HG02571 (cell line): ENCODE measurements around the gene MAIP1.
A peak's percentile ranks its signal among the peaks of the same experiment; 100 is the strongest.
"Not testable (repeated sequence)": the region's sequence is repeated elsewhere in the genome, so short reads cannot be mapped to it uniquely, and the experiment has no call there.

Experiments
- ATAC-seq: cut with Tn5 transposase; IDR thresholded peaks from one replicate; pipeline ENCODE4 v1.9.1; 2021; ENCODE audit warnings: mild to moderate bottlenecking, moderate library complexity; ENCODE audit not compliant: unreplicated experiment

The MAIP1 gene

GRCh38 chr2:199955339-199956061, at the start of gene MAIP1, which contains the start of gene TYW5:
Gene MAIP1, plus strand, starts transcription at chr2:199955582. Its CDS starts 217 bp downstream, at chr2:199955799.
Gene TYW5, minus strand, starts transcription at chr2:199955491. Its CDS starts 21 bp downstream, at chr2:199955470.
- ATAC-seq, result peak; percentile 81

- ATAC-seq, result no peak
Observed at GRCh38 chr2:199907008-199907714, 48.2 kb upstream of the MAIP1 start.

DNA sequence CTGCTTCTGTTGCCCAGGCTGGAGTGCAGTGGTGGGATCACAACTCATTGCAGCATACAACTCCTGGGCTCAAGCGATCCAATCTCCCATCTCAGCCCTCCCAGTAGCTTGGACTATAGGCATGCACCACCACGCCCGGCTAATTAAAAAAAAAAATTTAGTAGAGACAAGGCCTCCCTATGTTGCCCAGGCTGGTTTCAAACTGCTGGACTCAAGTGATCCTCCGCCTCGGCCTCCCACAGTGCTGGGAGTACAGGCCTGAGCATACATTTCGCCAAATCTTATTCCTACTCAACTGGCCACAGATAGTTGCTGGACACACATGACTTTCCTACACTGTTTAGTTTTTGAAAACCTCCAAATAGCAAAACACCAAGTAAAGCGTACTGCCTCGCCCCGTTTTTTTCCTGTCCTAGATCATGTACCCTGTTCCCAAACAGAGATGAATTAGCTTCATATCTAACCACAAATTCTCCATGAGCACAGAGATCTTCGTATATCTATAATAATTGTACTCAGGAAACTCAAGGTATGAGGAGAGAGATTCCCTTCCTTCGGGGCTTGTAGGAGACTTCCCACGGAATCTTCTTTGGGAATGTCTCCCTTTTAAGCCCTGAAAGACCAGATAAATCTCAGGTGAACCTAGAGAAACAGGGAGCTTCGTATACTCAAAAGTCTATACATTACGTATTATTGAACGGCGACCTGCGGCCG, 44.9 kb upstream of the MAIP1 start:
- ATAC-seq, result no peak

DNA sequence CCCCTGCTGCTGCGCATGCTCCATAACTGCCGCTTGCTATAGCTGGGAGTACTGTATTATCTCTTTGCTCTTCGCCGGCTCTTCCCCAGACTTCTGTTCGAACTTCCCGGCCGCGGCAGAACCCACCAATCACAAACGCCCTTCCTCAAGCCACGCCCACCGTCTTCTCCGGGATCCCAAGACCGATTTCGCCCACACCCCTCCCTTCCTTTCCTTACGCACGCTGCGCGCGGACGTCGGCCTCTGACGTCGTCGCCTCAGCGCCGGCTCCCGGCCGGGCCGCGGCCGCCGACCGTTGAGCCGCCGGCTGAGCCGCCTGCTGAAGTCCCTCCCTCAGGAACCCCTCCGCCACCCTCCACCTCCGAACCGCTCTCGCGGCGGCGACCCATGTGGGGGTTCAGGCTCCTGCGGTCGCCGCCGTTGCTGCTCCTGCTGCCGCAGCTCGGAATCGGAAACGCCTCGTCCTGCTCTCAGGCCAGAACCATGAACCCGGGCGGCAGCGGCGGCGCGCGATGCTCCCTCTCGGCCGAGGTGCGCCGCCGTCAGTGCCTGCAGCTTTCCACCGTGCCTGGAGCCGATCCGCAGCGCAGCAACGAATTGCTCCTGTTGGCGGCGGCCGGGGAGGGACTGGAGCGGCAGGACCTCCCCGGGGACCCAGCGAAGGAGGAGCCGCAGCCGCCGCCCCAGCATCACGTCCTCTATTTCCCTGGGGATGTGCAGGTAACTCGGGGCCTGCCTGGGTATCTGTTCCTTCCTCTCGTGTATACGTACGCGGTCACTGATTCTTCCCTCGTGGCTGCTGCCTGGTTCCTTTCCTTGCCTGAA, 44.1 kb upstream of the MAIP1 start, which contains the start of gene C2orf69:
Gene C2orf69 (plus strand): TSS at position 242 of the 825 bp plus-strand sequence. CDS start 146 bp downstream, at position 388.
- peak; percentile 91 for ATAC-seq

GRCh38 chr2:199911877-199912161, 43.6 kb upstream of the MAIP1 start:
- ATAC-seq, result no peak

GRCh38 chr2:199912553-199913114, 42.7 kb upstream of the MAIP1 start:
- ATAC-seq, result not testable (repeated sequence)

DNA sequence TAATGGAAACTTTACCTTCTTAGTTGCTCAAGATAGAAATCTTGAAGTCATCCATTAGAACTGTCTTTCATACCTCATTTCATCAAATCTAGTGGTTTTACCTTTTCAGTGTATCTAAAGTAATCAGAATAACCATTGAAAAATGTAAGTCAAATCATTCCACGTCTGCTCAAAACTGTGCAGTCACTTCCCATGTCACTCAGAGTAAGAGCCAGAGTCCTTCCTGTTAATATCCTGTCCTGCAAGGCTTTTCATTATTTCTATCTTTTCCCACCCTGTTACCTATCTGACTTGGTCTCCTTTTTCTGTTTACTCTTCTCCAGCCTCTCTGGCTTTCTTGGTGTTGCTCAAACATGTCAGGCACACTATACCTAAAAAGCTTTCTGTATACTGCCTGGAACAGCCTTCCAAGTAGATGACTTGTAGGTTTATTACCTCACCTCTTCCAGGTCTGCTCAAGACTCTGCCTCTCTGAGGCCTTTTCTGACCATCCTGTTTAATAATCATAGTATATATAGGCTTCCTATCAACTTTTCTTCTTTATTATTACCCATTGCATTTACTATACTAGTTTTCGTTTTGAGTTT, 40.9 kb upstream of the MAIP1 start:
- no peak for ATAC-seq

DNA sequence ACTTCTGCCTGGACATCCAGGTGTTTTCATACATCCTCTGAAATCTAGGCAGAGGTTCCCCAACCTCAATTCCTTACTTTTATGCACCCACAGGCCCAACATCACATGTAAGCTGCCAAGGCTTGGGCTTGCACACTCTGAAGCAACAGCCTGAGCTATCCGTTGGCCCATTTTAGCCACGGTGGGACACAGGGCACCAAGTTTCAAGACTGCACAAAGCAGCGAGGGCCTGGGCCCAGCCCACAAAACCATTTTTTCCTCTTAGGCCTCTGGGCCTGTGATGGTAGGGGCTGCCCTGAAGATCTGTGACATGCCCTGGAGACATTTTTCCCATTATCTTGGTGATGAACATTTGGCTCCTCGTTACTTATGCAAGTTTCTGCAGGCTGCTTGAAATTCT, 38.4 kb upstream of the MAIP1 start:
- no peak for ATAC-seq

- ATAC-seq, result no peak
Observed at GRCh38 chr2:199922856-199923255, 32.5 kb upstream of the MAIP1 start.

- ATAC-seq, result no peak
Observed at GRCh38 chr2:199923924-199924323, 31.5 kb upstream of the MAIP1 start.

DNA sequence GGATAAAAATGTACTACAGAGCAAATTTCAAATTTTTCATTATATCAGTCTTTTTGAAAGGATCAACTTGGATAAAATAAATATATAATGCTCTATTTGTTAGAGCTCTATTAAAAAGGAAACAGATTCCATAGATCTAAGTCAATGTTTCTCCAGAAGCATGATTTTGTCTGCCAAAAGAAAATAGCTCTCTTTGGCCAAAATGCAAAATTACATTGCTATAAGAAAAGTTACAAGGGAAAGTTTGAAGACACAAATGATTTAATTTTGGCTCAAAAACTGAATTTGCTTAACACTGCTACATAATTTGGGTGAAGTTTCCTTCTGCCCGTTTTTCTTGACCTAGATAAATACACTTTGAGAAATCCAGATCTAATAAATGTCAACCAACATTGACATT, 28.6 kb upstream of the MAIP1 start:
- ATAC-seq, result no peak

DNA sequence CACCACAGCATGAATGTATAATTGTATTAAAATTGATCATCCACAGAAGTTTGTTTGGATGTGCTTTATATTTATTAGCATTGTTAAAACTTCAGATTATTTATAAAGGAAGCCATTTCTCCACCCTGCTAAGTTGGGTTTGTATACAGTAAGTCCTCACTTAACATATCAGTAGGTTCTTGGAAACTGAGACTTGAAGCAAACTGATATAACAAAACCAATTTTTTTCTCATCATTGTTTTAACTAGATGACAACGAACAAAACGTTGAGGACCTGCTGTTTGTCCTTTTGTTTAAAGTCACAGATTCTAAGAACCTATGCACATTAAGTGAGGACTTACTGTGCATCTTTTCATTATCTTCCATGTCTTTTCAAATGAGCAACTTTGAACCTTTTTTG, 27.2 kb upstream of the MAIP1 start:
- ATAC-seq, result no peak

DNA sequence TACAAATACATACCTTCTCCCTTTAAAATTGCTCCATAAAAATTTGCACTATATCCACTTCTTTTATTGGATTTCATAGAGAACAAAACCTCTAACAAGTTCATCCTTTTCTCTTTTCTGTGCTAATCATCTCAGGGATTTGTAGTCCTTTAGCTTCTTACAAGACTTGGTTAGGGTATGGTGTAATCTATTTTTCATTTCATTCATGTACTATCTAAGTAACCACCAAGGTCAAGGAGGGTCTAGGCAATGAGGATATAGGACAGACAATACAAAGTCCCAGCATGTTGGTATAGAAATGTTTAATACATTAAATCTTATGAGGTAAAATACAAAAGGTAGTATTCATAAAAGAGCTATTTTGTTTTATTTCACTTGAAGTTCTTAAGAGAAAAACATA, 26.8 kb upstream of the MAIP1 start:
- no peak for ATAC-seq

DNA sequence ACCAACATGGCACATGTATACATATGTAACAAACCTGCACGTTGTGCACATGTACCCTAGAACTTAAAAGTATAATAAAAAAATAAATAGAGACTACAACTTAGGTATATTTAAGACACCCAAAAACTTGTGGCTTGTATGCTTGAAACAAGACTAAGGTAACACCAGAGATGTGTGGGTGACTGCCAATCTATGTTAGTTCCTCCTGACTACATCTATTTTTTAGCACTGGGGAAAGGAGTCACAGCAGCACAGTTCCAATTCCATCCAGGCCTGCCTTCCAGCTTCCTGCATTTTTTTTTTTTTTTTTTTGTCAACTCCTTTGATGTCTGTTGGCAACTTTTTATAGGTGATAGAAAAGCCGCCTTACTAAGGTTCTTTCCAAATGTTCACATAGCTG, 26.1 kb upstream of the MAIP1 start:
- no peak for ATAC-seq

DNA sequence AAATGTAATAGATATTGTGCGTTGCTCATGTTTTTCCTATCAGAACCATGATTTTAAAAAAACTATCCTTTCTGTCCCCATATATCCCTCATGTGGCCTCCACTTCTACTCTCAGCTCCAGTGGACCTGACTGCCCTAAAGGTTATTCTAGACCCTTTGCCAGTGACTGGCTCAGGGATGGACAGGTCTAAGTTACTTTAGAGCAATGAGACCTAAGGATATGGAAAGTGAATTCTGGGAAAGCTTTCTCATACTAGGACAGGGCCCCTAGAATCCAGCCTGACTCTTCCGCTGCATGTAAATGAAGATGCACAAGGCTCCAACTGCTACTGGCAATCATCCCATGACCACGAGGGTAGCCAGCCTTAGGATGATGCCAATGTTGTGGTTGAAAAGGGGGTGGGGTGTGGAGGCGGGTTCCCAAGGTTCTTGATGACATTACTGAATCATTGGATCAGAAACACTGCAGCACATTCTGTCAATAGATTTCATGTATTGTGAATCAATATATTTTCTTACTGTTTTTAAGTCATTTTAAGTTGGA, 23.0 kb upstream of the MAIP1 start:
- ATAC-seq, result no peak

DNA sequence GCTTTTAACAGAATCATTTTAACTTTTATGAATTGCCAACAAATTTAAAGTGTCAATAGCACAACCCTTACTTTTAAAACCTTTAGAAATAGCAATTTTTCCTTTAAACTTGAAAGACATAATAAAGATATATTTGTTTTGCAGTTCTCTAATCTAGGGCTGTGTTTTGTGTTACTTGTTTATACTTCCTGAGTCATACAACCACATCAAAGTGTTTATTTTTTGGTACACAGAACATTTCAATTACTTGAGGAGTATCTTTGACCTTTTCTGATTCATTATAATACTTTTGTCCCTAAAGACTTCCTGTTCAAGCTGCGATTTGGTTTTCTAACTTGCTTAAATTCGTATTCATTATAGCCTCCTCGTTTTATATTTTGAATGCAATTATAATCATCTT, 21.9 kb upstream of the MAIP1 start:
- ATAC-seq, result no peak

GRCh38 chr2:199936554-199936953, 18.8 kb upstream of the MAIP1 start:
- no peak for ATAC-seq

- no peak for ATAC-seq
Observed at GRCh38 chr2:199940373-199940772, 15.0 kb upstream of the MAIP1 start.

DNA sequence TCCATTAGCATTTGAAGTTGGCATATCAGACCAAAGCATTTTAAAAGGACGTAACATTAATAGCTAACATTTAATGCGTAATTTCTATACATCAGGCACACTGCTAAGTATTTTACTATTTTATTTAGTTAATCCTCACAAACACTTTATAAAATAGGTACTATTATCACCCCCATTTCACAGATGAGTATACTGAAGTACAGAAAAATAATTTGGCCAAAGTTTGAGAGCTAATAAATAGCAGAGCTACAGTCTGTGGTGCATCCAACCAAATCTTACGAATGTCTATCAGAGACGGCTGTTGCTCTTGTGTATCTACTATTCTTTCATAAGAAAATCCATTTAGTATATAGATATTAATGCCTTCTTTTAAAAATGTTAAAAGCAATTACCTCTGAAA, 12.0 kb upstream of the MAIP1 start:
- no peak for ATAC-seq

DNA sequence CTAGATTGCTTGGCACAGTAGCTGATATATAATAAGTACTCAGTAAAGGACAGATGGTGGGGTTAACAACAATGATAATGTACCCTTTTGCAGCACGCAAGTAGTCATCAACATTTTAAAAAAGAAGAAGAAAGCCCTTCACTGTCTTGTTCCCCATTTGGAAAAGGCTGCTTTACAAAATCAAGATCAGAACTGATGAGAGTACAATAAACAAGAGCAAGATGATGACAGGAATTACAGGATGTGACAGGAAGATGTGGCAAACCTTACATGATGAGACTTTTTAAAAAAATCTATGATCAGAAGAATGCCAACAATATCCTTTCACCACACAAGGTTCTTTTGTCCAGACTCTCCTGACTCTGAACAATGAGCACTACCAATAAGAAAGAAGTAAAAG, 9.2 kb upstream of the MAIP1 start:
- ATAC-seq, result no peak
